ENCODE data around the gene COA8. TPM values are rescaled to one million over a fixed set of nuclear protein-coding genes. Genes with fewer than 3 reads are reported as not detected.

COA8 gene
- total and polyA plus RNA-seq, 9 of the 15 experiments (the other 6 are each of a cell fraction or from before 2014, with no cell fraction given), result 5.0 to 35.3 (median 25.7) TPM

GRCh38 chr14:103633391-103633790, 70.6 kb downstream of the COA8 start:
- H3K27me3 ChIP-seq (ENCODE audit: control insufficient read depth in 2 of 2, insufficient read depth in 2 of 2, low read length in 2 of 2), result no peaks in the 10 kb centered on the region
- peaks cover 5 to 16% of the 10 kb centered on the region in 2 experiments; a peak in 4 of 5 replicates for H3K4me1 ChIP-seq (replicated peaks in 1 of 2; ENCODE audit: control insufficient read depth in 2 of 2, insufficient read depth in 2 of 2, low read length in 2 of 2)
- ChIA-PET POLR2A (interaction anchor here (0.6 to 1.2 kb wide), 3 partner anchors 13 to 70 kb away, joined by 3 to 4 read pairs (median 3); no protein-coding TSS in a partner anchor), CTCF (ENCODE audit: low intra/inter-chr PET ratio) (no interaction called here)
- no peaks in the 10 kb centered on the region for H3K9me1 ChIP-seq (ENCODE audit: control insufficient read depth, insufficient read depth, low read length)
- intact Hi-C loops (cut with micrococcal nuclease), result no loop called here
- no peak overlapping the region; a peak in 1 of 4 replicates for H3K9ac ChIP-seq (ENCODE audit: insufficient read depth in 1 of 2, low read depth in 2 of 2, low read length in 2 of 2)
- TF ChIP-seq ZNF263 (CRISPR knock-in tag; IDR thresholded peaks at IDR 0.05; ENCODE audit: borderline replicate concordance) (peak; percentile 80; the same call in 1 of the 2 replicates), KDM1A (IDR thresholded peaks at IDR 0.05) (no peak)
- no peak overlapping the region for H3K27ac ChIP-seq (ENCODE audit: extremely low read depth, low read depth, low read length)
- in situ Hi-C loops (cut with MboI), result no loop called here
- H3K4me3 ChIP-seq, result no peak overlapping the region
- no peak for DNase-seq (ENCODE audit: extremely low read depth in 1 of 4, low spot score in 3 of 4)
- no peak for ATAC-seq
- H3K36me3 ChIP-seq (ENCODE audit: control insufficient read depth, insufficient read depth, low read length), result peaks cover 21% of the 10 kb centered on the region; the same call in 2 of the 3 replicates
- H2AFZ ChIP-seq (ENCODE audit: low read depth, low read length), result no peak overlapping the region
- peaks cover 91% of the 10 kb centered on the region for H3K79me2 ChIP-seq (ENCODE audit: control insufficient read depth, insufficient read depth, low read length)
- no peak overlapping the region for H3K4me2 ChIP-seq (ENCODE audit: insufficient read depth, low read length)
- peaks cover 11% of the 10 kb centered on the region for H4K20me1 ChIP-seq (replicated peaks; ENCODE audit: control insufficient read depth, insufficient read depth, low read length)
- no TSS peak for BruUV-seq (replicated peaks)
- WGBS (ENCODE audit: insufficient coverage, low coverage, missing lambda C conversion rate), result 67% methylated on average over 1 of the region's 1 CpG
- no peak for FAIRE-seq
- no peaks in the 10 kb centered on the region for H3K9me3 ChIP-seq (replicated peaks; ENCODE audit: control insufficient read depth, insufficient read depth, low read depth, low read length)

GRCh38 chr14:103634156-103634555, 71.4 kb downstream of the COA8 start:
- peaks cover 11% of the 10 kb centered on the region for H4K20me1 ChIP-seq (replicated peaks; ENCODE audit: control insufficient read depth, insufficient read depth, low read length)
- 96% methylated on average over 2 of the region's 4 CpGs for WGBS (ENCODE audit: insufficient coverage, low coverage, missing lambda C conversion rate)
- DNase-seq (ENCODE audit: extremely low read depth in 1 of 4, low spot score in 3 of 4) (no peak), FAIRE-seq (no peak), ATAC-seq (no peak)
- intact Hi-C loops (cut with micrococcal nuclease), result no loop called here
- no TSS peak for BruUV-seq (replicated peaks)
- H3K9ac ChIP-seq (ENCODE audit: insufficient read depth in 1 of 2, low read depth in 2 of 2, low read length in 2 of 2), result no peak overlapping the region
- peaks cover 5 to 11% of the 10 kb centered on the region in 2 experiments; a peak in 4 of 5 replicates for H3K4me1 ChIP-seq (replicated peaks in 1 of 2; ENCODE audit: control insufficient read depth in 2 of 2, insufficient read depth in 2 of 2, low read length in 2 of 2)
- no peak overlapping the region for H2AFZ ChIP-seq (ENCODE audit: low read depth, low read length)
- ChIA-PET POLR2A (interaction anchor here (0.6 to 0.7 kb wide), 3 partner anchors 27 to 558 kb away, joined by 3 to 6 read pairs (median 3); no protein-coding TSS in a partner anchor), CTCF (ENCODE audit: low intra/inter-chr PET ratio) (no interaction called here)
- no peaks in the 10 kb centered on the region for H3K9me1 ChIP-seq (ENCODE audit: control insufficient read depth, insufficient read depth, low read length)
- H3K27me3 ChIP-seq (ENCODE audit: control insufficient read depth in 2 of 2, insufficient read depth in 2 of 2, low read length in 2 of 2), result no peaks in the 10 kb centered on the region
- peaks cover 25% of the 10 kb centered on the region; the same call in 2 of the 3 replicates for H3K36me3 ChIP-seq (ENCODE audit: control insufficient read depth, insufficient read depth, low read length)
- H3K4me3 ChIP-seq, result no peak overlapping the region
- in situ Hi-C loops (cut with MboI), result no loop called here
- H3K27ac ChIP-seq (ENCODE audit: extremely low read depth, low read depth, low read length), result no peak overlapping the region
- no peak overlapping the region for H3K4me2 ChIP-seq (ENCODE audit: insufficient read depth, low read length)
- H3K79me2 ChIP-seq (ENCODE audit: control insufficient read depth, insufficient read depth, low read length), result peaks cover 95% of the 10 kb centered on the region
- no peaks in the 10 kb centered on the region for H3K9me3 ChIP-seq (replicated peaks; ENCODE audit: control insufficient read depth, insufficient read depth, low read depth, low read length)
- TF ChIP-seq ZNF696 (CRISPR knock-in tag; conservative IDR thresholded peaks at IDR 0.05), result no peak
- TF ChIP-seq JUND (IDR thresholded peaks at IDR 0.05; ENCODE audit: borderline replicate concordance, low read depth, low read length), result no peak
- no peak for TF ChIP-seq JUND (tag; IDR thresholded peaks at IDR 0.05; ENCODE audit: borderline replicate concordance, low read depth, low read length)
- TF ChIP-seq ZNF655 (CRISPR knock-in tag; IDR thresholded peaks at IDR 0.05), result no peak
- no peak for TF ChIP-seq ZBTB9 (CRISPR knock-in tag; IDR thresholded peaks at IDR 0.05)
- TF ChIP-seq NR2C1 (IDR thresholded peaks at IDR 0.05), result no peak
- no peak for TF ChIP-seq NR2C1 (tag; IDR thresholded peaks at IDR 0.05)
- no peak for TF ChIP-seq VEZF1 (CRISPR knock-in tag; IDR thresholded peaks at IDR 0.05)
- no peak for TF ChIP-seq ARID2 (IDR thresholded peaks at IDR 0.05)
- no peak for TF ChIP-seq ZFP30 (CRISPR knock-in tag; IDR thresholded peaks at IDR 0.05; ENCODE audit: borderline replicate concordance)
- no peak for TF ChIP-seq SMARCB1 (IDR thresholded peaks at IDR 0.05; ENCODE audit: insufficient read length, low read depth)
